ENCODE results near the gene CYBC1.

Gene CYBC1

GRCh38 chr17:82444284-82444893 is 6.2 kb downstream of the CYBC1 start:
- H3K4me3 ChIP-seq (ENCODE audit: low read depth, low read length), result no peak overlapping the region
- no peak for DNase-seq (ENCODE audit: low read depth, low spot score)
- TF ChIP-seq CTCF (IDR thresholded peaks at IDR 0.05; ENCODE audit: low read depth, low read length), result no peak
- in situ Hi-C loops (cut with HindIII; ENCODE audit: low sequenced_read_pairs), result no loop called here

- no peak for TF ChIP-seq CTCF (IDR thresholded peaks at IDR 0.05; ENCODE audit: low read depth, low read length)
- in situ Hi-C loops (cut with HindIII; ENCODE audit: low sequenced_read_pairs), result no loop called here
- no peak overlapping the region for H3K4me3 ChIP-seq (ENCODE audit: low read depth, low read length)
- no peak for DNase-seq (ENCODE audit: low read depth, low spot score)
Observed at GRCh38 chr17:82443465-82444283, 6.9 kb downstream of the CYBC1 start.

DNA sequence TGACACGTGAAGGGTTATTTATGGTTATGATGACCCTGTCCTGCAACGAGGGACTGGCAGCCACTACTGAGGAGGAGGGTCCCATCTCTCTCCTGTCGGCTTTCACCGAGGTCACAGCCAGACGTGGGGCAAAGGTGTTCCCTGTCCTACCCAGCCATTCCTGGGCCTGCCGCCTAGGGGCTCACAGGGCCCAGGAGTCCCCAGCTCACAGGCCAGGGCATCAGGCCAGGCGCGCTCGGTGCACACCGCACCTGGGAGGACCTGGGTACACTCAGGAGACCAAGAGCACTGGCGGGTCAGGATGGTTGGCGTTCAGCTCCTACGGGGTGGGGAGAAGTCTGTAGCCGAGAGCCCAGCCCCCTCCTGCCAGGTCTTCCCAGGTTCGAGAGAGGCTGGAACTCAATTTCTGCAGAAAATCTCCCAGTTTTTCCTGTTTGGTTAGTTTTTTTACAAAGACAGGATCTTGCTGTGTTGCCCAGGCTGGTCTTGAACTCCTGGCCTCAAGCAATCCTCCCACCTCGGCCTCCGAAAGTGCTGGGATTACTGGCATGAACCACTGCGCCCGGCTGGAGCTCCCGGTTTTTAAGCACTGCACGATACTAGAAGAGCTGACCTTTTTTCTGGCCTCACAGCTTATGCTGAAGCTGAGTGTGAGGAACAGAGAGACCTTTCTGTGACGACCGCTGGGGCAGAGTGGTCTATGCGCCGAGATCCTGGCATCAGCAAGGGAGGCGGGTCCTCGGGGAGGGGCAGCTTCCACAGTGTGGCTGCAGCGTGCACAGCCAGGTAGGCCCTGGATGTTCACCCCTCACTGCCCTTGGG is 7.7 kb downstream of the CYBC1 start:
- in situ Hi-C loops (cut with HindIII; ENCODE audit: low sequenced_read_pairs), result no loop called here
- TF ChIP-seq CTCF (IDR thresholded peaks at IDR 0.05; ENCODE audit: low read depth, low read length), result no peak
- H3K4me3 ChIP-seq (ENCODE audit: low read depth, low read length), result no peak overlapping the region
- no peak for DNase-seq (ENCODE audit: low read depth, low spot score)

GRCh38 chr17:82441691-82442487 is 8.7 kb downstream of the CYBC1 start:
- in situ Hi-C loops (cut with HindIII; ENCODE audit: low sequenced_read_pairs), result no loop called here
- TF ChIP-seq CTCF (IDR thresholded peaks at IDR 0.05; ENCODE audit: low read depth, low read length), result no peak
- DNase-seq (ENCODE audit: low read depth, low spot score), result no peak
- no peak overlapping the region for H3K4me3 ChIP-seq (ENCODE audit: low read depth, low read length)

DNA sequence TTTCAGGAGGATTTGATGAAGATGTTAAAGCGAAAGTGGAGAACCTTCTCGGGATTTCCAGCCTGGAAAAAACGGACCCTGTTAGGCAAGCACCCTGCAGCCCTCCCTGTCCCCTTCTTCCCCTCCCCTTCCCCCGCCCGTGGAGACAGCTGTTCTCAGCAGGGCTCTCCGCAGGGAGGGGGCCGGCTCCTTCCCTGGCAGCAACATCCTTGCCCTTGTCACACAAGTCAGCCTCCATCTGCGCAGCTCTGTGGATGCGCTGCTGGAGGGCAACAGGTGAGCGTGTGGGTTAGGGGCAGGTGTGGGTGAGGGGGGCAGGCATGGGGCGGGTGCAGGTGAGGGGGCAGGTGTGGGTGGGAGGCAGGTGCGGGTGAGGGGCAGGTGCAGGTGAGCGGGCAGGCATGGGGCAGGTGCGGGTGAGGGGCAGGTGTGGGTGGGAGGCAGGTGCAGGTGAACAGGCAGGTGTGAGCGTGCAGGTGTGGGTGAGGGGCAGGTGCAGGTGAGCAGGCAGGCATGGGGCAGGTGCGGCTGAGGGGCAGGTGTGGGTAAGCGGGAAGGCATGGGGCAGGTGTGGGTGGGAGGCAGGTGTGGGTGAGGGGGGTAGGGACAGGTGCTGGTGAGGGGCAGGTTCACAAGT is 9.4 kb downstream of the CYBC1 start:
- no peak for TF ChIP-seq CTCF (IDR thresholded peaks at IDR 0.05; ENCODE audit: low read depth, low read length)
- DNase-seq (ENCODE audit: low read depth, low spot score), result peak; percentile 28
- no peak overlapping the region for H3K4me3 ChIP-seq (ENCODE audit: low read depth, low read length)
- in situ Hi-C loops (cut with HindIII; ENCODE audit: low sequenced_read_pairs), result no loop called here

Data from astrocyte of the spinal cord (primary cell).